Naive B cell (primary cell): ENCODE data around the gene SCRN1. TPM values are rescaled to one million over a fixed set of nuclear protein-coding genes. Genes with fewer than 3 reads are reported as not detected.
"Not testable (repeated sequence)": the region's sequence is repeated elsewhere in the genome, so short reads cannot be mapped to it uniquely, and the experiment has no call there.

Source experiments
- ATAC-seq, 2 donors: fragments of 150-1000 bp; cut with Tn5 transposase; 2 replicates each; pipeline ENCODE4 v1.10.0; 2021; ENCODE audit warnings: low read depth in 2 of 2, mild to moderate bottlenecking in 2 of 2, moderate library complexity in 2 of 2
- DNase-seq: peaks from one replicate; pipeline ENCODE4 v3.0.0; 2022
- H3K27ac Mint-ChIP-seq, 6 donors: one replicate each; pipeline ENCODE4 v1.8.0; 2020 to 2022; ENCODE audit warnings: mild to moderate bottlenecking in 6 of 6, mixed read lengths in 6 of 6, moderate library complexity in 5 of 6, inconsistent platforms in 2 of 6
- H3K27me3 Mint-ChIP-seq, 3 donors: one replicate each; pipeline ENCODE4 v1.8.0; 2021 to 2022; ENCODE audit warnings: mixed read lengths in 3 of 3, mild to moderate bottlenecking in 1 of 3
- H3K36me3 Mint-ChIP-seq, 2 donors: one replicate each; pipeline ENCODE4 v1.8.0; 2020 to 2022; ENCODE audit warnings: mixed read lengths in 2 of 2, inconsistent platforms in 1 of 2, mild to moderate bottlenecking in 1 of 2
- H3K4me1 Mint-ChIP-seq, 3 donors: one replicate each; pipeline ENCODE4 v1.8.0; 2020 to 2022; ENCODE audit warnings: mixed read lengths in 3 of 3, inconsistent platforms in 1 of 3, mild to moderate bottlenecking in 1 of 3, moderate library complexity in 1 of 3
- H3K4me3 Mint-ChIP-seq, 8 donors: one replicate each; pipeline ENCODE4 v1.8.0; 2020 to 2022; ENCODE audit warnings: mild to moderate bottlenecking in 8 of 8, mixed read lengths in 8 of 8, moderate library complexity in 8 of 8, inconsistent platforms in 2 of 8
- H3K9me3 Mint-ChIP-seq, 7 donors: one replicate each; pipeline ENCODE4 v1.8.0; 2020 to 2022; ENCODE audit warnings: mixed read lengths in 7 of 7, mild to moderate bottlenecking in 5 of 7, inconsistent platforms in 2 of 7, moderate library complexity in 1 of 7
- polyA plus RNA-seq, 6 donors: library from polyadenylated mRNA; unstranded; fragments of 300-500 nt; fragmentation: Illumina TruSeq; gene quantifications; one replicate each; pipeline ENCODE4 v1.2.3, GENCODE V29; 2021; ENCODE audit warnings: low read depth in 6 of 6

Gene SCRN1
- polyA plus RNA-seq, 6 donors from 2014 or later, result 4.0 to 18.8 (median 14.4) TPM

GRCh38 chr7:29972315-29972669 is 17.3 kb downstream of the SCRN1 start:
- Mint-ChIP-seq H3K36me3 (peaks cover 0 to 8% of the 10 kb centered on the region in 2 donors), H3K9me3 (no peaks in the 10 kb centered on the region), H3K27me3 (no peaks in the 10 kb centered on the region), H3K4me3 (no peak overlapping the region), H3K27ac (no peak overlapping the region), H3K4me1 (peaks cover 6 to 20% (median 9%) of the 10 kb centered on the region in 3 donors)
- DNase-seq, result no peak
- no peak for ATAC-seq

- no peaks in the 10 kb centered on the region for H3K27me3 Mint-ChIP-seq
- no peak overlapping the region for H3K27ac Mint-ChIP-seq
Observed at GRCh38 chr7:29971566-29972314, 17.9 kb downstream of the SCRN1 start.

DNA sequence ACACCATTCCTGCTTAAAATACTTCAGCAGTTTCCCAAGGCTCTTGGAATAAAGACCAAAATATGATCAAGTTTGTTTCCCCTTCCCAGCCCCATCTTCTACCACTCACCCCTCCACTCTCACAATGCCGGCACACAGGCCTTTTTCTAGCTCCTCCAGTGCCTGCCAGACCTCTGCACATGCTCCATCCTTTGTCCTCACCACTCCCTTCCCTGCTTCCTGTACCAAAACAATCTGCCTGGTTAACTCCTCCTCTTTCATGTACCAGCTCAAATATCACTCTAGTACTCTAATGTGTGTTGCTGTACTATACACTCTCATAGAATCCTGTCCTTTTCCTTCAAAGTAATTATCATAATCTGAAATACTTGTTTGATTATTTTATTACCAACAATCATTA is 19.4 kb downstream of the SCRN1 start:
- DNase-seq, result no peak
- Mint-ChIP-seq H3K36me3 (peaks cover 0 to 19% of the 10 kb centered on the region in 2 donors), H3K27ac (no peak overlapping the region), H3K9me3 (no peaks in the 10 kb centered on the region), H3K27me3 (no peaks in the 10 kb centered on the region), H3K4me3 (no peak overlapping the region), H3K4me1 (peaks cover 6 to 15% (median 9%) of the 10 kb centered on the region in 3 donors)
- no peak for ATAC-seq

More at GRCh38 chr7:29971566-29972314, 17.9 kb downstream of the SCRN1 start:
- Mint-ChIP-seq H3K36me3 (peaks cover 0 to 8% of the 10 kb centered on the region in 2 donors), H3K4me1 (peaks cover 6 to 17% (median 9%) of the 10 kb centered on the region in 3 donors), H3K9me3 (no peaks in the 10 kb centered on the region), H3K4me3 (no peak overlapping the region)
- ATAC-seq (no peak), DNase-seq (no peak)

DNA sequence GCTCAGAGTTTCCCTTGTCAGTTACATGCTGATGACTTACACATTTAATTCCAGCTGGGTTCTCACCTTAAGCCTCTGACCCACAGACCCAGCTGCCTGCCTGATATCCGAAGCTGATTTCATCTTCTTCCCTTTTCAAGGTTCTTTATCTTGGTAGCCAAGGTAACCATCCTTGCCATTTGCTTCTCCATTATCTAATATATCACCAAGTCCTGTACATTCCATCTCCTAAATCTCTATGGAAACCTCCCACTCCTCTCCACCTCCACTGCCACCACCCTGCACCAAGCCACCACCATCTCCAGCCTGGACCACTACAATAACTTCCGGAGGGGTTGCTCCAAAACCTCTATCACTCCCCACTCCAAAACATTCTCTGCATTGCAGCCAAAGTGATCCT is 19.9 kb downstream of the SCRN1 start:
- Mint-ChIP-seq H3K4me1 (peaks cover 6 to 15% (median 9%) of the 10 kb centered on the region in 3 donors), H3K36me3 (peaks cover 0 to 23% of the 10 kb centered on the region in 2 donors), H3K27ac (no peak overlapping the region), H3K4me3 (no peak overlapping the region), H3K27me3 (no peaks in the 10 kb centered on the region), H3K9me3 (no peaks in the 10 kb centered on the region)
- ATAC-seq, result no peak
- no peak for DNase-seq

DNA sequence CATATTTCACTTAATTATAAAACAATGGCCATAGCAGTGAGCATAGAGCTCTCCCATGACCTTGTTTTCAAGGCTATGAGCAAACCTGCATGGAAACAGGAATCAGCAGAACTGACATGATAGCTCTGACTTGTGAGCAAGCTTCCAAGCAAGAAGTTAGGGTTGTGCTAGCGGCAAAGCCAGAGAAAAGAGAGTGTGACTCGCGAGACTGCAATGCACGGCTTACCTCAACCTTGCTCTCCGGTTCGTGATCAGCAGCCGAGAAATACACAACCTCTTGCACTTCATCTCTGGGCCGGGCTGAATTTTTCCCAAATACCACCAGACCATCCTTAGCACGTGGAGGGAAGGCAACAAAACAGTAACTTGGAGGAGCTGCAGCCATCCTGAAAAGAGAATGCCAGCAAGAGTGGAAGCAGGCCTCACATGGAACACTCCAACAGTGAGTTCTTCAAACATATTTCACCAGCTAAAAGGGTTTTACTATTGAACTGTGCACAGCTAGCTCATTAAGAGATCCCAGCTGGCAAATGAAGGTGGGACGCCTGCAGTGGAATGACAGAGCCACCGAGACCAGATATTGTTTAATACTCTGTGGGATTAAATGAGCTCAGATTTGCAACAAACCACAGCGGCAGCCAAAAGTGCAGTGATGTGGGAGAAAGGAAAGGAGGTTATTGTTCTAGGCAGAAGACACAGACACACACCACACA is 20.8 kb downstream of the SCRN1 start:
- Mint-ChIP-seq H3K27ac (no peak overlapping the region), H3K36me3 (peaks cover 0 to 23% of the 10 kb centered on the region in 2 donors), H3K4me1 (peaks cover 6 to 15% (median 9%) of the 10 kb centered on the region in 3 donors), H3K27me3 (no peaks in the 10 kb centered on the region), H3K9me3 (no peaks in the 10 kb centered on the region), H3K4me3 (no peak overlapping the region)
- ATAC-seq, result no peak
- no peak for DNase-seq

DNA sequence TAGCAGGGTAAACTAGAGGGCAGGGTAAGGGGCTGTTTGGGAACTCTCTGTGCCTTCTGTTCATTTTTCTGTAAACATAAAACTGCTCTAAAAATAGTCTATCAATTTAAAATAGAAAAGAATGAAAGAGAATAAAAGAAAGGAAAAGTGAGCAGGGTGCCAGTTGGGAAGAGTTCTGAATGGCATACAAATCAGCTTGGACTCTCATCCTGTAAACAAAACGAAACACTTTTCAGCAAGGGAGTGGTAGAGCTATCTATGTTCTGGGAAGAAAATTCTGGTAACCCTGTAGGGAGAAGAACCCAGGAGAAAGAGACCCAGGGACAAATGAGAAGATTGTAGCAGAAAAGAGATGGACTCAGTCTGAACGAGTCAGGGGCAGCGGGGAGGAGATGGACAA is 24.6 kb downstream of the SCRN1 start:
- Mint-ChIP-seq H3K27me3 (no peaks in the 10 kb centered on the region), H3K4me1 (peaks cover under 1 to 4% (median 1%) of the 10 kb centered on the region in 3 donors), H3K9me3 (no peaks in the 10 kb centered on the region), H3K36me3 (peaks cover 0 to 17% of the 10 kb centered on the region in 2 donors), H3K4me3 (no peak overlapping the region), H3K27ac (peak overlapping the region in 3 of 6 donors; percentile 4 to 94 (median 7))
- no peak for DNase-seq
- no peak for ATAC-seq

DNA sequence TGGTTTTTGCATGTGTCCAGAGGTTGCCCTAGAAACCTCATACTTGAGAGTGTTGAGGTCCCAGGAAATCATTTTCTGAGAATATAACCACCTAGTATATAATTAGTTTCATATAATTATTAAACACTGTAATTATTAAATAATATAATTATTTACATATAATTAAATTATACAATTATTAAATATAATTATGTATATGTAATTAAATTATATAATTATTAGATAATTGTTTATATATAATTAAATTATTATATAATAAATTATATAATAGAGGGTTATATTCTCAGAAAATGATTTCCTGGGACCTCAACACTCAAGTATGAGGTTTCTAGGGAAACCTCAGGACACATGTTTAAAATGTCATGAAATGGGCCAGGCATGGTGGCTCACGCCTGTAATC is 27.6 kb downstream of the SCRN1 start:
- H3K4me1 Mint-ChIP-seq, result peaks cover 0 to 11% (median 7%) of the 10 kb centered on the region in 3 donors
- no peaks in the 10 kb centered on the region for H3K27me3 Mint-ChIP-seq
- H3K4me3 Mint-ChIP-seq, result peak overlapping the region in 1 of 8 donors; percentile 83
- no peak overlapping the region for H3K27ac Mint-ChIP-seq
- ATAC-seq (no peak), DNase-seq (no peak)
- H3K9me3 Mint-ChIP-seq, result no peaks in the 10 kb centered on the region
- peaks cover 0 to 15% of the 10 kb centered on the region in 2 donors for H3K36me3 Mint-ChIP-seq

GRCh38 chr7:29961611-29962010 is 28.0 kb downstream of the SCRN1 start:
- not testable (repeated sequence) for DNase-seq

DNA sequence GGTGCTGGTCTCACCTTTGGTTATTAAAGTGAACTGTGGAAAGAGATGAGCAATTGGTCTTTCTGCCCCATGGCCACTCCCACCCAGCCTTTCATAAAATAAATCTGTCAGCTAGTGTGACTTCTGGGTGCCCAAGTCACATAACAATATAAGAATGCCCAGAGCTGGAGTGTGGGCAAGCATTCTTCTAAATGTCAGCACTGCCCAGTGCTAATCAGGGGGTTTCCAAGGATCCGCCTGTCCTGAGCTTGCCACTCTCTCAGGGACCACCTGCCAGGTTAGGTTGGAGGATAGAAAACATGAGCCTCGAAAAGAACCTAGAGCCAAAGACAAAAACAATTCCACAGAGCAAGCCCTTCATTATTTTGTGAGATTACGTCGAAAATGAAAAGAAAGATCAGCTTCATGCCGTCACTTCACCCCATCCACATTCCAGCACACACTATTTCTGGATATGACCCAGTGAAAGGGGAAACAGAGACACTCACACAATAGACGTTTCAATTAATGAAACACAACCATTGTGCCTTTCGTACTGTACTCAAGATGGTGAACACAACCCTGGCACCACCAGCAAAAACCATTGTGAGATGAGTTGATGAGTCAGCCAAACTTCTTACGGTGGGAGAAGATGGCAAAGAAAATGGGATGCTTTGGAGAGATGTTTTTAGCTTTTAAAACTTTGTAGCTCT is 30.8 kb downstream of the SCRN1 start:
- H3K4me1 Mint-ChIP-seq, result peaks cover 0 to 22% (median 19%) of the 10 kb centered on the region in 3 donors
- DNase-seq (no peak), ATAC-seq (no peak)
- H3K27ac Mint-ChIP-seq, result peak overlapping the region in 1 of 6 donors; percentile 12
- H3K4me3 Mint-ChIP-seq, result no peak overlapping the region
- no peaks in the 10 kb centered on the region for H3K9me3 Mint-ChIP-seq
- no peaks in the 10 kb centered on the region for H3K36me3 Mint-ChIP-seq
- H3K27me3 Mint-ChIP-seq, result no peaks in the 10 kb centered on the region

More at GRCh38 chr7:29961611-29962010, 28.0 kb downstream of the SCRN1 start:
- not testable (repeated sequence) for H3K27ac Mint-ChIP-seq, H3K9me3 Mint-ChIP-seq, H3K27me3 Mint-ChIP-seq, ATAC-seq
- Mint-ChIP-seq H3K4me3 (peak overlapping the region in 1 of 8 donors; percentile 83), H3K4me1 (peaks cover 0 to 12% (median 9%) of the 10 kb centered on the region in 3 donors), H3K36me3 (peaks cover 0 to 15% of the 10 kb centered on the region in 2 donors)

DNA sequence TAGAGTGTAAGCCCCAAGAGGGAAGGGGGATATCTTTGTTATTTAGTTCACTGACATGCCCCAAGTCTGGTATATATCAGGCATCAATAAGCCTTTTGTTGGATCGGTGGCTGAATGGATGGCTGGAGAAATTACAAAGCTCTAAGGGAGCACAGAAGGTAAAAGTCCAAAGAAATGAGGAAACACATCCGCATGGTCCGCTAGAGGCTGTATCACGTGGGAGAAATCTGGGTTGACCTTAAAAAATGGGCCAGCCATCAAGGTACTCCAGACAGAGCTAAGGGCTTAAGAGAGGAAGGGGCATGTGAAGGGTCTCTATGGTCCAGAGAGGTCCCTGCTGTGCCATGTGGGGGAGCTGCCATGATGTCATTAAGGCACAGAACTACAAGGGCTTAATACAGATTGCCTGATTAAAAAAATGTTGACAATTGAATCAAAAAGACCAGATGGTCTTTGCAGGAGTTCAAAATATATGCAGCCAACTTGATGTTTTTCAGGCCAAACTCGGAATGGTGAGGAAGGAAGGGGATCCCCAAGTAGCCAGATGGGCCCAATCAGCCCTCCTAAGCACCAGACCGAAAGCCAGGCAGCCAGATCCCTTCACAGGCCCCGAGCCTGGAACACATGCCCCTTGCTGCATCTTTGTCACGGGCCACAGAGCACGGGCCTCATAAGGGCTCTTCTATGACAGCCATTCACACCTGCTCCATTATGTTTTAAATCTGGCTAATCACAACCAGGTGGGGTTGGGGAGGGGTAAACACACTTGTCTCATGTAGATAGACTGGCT is 31.9 kb downstream of the SCRN1 start:
- Mint-ChIP-seq H3K4me1 (peaks cover 0 to 22% (median 19%) of the 10 kb centered on the region in 3 donors), H3K9me3 (no peaks in the 10 kb centered on the region), H3K36me3 (no peaks in the 10 kb centered on the region), H3K4me3 (peak overlapping the region in 1 of 8 donors; percentile 57), H3K27ac (no peak overlapping the region), H3K27me3 (no peaks in the 10 kb centered on the region)
- ATAC-seq, result no peak
- no peak for DNase-seq

GRCh38 chr7:29956487-29956836 is 33.1 kb downstream of the SCRN1 start:
- no peak for ATAC-seq
- no peaks in the 10 kb centered on the region for H3K9me3 Mint-ChIP-seq
- H3K4me3 Mint-ChIP-seq, result peak overlapping the region in 2 of 8 donors; percentile 16 to 53
- peak overlapping the region in 2 of 6 donors; percentile 25 to 82 for H3K27ac Mint-ChIP-seq
- H3K36me3 Mint-ChIP-seq, result peaks cover 4 to 8% of the 10 kb centered on the region in 2 donors
- H3K27me3 Mint-ChIP-seq, result no peaks in the 10 kb centered on the region
- peaks cover 0 to 22% (median 19%) of the 10 kb centered on the region in 3 donors for H3K4me1 Mint-ChIP-seq
- no peak for DNase-seq

DNA sequence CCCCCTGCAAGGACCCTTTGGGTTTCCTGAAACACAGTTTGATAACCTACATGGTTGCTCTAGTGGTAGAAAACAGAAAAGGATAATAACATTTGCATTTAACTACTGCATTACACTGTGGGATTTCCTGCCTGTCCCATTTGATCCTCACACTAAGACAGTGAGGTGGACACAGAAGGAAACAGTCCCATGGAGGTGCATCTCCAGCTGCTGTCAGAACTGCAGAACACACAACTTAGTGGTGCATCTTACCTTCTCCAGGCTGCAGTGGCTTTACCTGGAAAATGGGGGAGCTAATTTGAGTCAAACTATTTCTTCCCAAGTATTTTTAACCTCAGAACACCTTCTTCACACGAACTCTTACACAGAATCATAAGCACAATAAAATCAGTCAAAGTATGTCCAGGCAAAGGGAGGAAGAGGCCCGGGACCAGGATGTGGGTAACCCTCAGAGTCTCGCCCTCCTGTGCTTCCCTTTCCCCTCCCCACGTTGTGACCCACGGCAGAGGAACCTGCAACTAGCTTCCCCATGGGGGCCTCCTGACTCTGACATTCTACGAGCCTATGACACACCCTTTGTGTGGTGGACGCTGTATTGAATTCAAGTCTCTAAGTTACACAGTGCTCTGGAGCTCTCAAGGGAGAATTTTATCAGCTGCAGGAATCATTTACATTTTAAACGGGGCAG is 33.7 kb downstream of the SCRN1 start:
- peaks cover 0 to 3% (median 0%) of the 10 kb centered on the region in 7 donors for H3K9me3 Mint-ChIP-seq
- DNase-seq (peak; percentile 21), ATAC-seq (peak; percentile 90 to 93)
- H3K27ac Mint-ChIP-seq, result peak overlapping the region in 3 of 6 donors; percentile 25 to 82 (median 35)
- no peaks in the 10 kb centered on the region for H3K27me3 Mint-ChIP-seq
- peaks cover 4 to 13% of the 10 kb centered on the region in 2 donors for H3K36me3 Mint-ChIP-seq
- H3K4me1 Mint-ChIP-seq, result peaks cover 0 to 22% (median 19%) of the 10 kb centered on the region in 3 donors
- H3K4me3 Mint-ChIP-seq, result peak overlapping the region in 4 of 8 donors; percentile 3 to 53 (median 25)
